GM19240 (cell line): ENCODE measurements around the gene ITGB2.

ENCODE experiments used
- DNase-seq: peaks from one replicate; pipeline ENCODE4 v3.0.0; 2011; ENCODE audit warnings: low spot score; ENCODE audit not compliant: insufficient read length

Gene ITGB2

GRCh38 chr21:44910229-44911067, 10.3 kb downstream of the ITGB2 start:
- no peak for DNase-seq

GRCh38 chr21:44909719-44910118, 11.0 kb downstream of the ITGB2 start:
- DNase-seq, result no peak

GRCh38 chr21:44908908-44909307, 11.8 kb downstream of the ITGB2 start:
- no peak for DNase-seq

GRCh38 chr21:44907966-44908895, 12.5 kb downstream of the ITGB2 start:
- DNase-seq, result no peak

- DNase-seq, result no peak
These were observed 13.3 kb downstream of the ITGB2 start for GRCh38 chr21:44907225-44907965.

GRCh38 chr21:44905728-44906090, 15.0 kb downstream of the ITGB2 start:
- DNase-seq, result no peak

- no peak for DNase-seq
These were observed 15.5 kb downstream of the ITGB2 start for GRCh38 chr21:44905016-44905727.

GRCh38 chr21:44904141-44904923, 16.4 kb downstream of the ITGB2 start:
- DNase-seq, result no peak

- no peak for DNase-seq
These were observed 17.0 kb downstream of the ITGB2 start for GRCh38 chr21:44903689-44904088.

- no peak for DNase-seq
These were observed 17.5 kb downstream of the ITGB2 start for GRCh38 chr21:44903050-44903685.

GRCh38 chr21:44902268-44903049, 18.2 kb downstream of the ITGB2 start:
- DNase-seq, result no peak

GRCh38 chr21:44901391-44902074, 19.2 kb downstream of the ITGB2 start:
- DNase-seq, result no peak

- DNase-seq, result no peak
These were observed 20.0 kb downstream of the ITGB2 start for GRCh38 chr21:44900559-44901251.

GRCh38 chr21:44899768-44900558, 20.7 kb downstream of the ITGB2 start:
- no peak for DNase-seq

GRCh38 chr21:44898851-44899767, 21.6 kb downstream of the ITGB2 start:
- no peak for DNase-seq

- DNase-seq, result no peak
These were observed 22.6 kb downstream of the ITGB2 start for GRCh38 chr21:44898011-44898488.
